ENCODE results near the gene SOCS7. TPM values are rescaled to one million over a fixed set of nuclear protein-coding genes. Genes with fewer than 3 reads are reported as not detected.

Gene SOCS7
- total RNA-seq, 1 experiment from 2014 or later, result 31.0 TPM

DNA sequence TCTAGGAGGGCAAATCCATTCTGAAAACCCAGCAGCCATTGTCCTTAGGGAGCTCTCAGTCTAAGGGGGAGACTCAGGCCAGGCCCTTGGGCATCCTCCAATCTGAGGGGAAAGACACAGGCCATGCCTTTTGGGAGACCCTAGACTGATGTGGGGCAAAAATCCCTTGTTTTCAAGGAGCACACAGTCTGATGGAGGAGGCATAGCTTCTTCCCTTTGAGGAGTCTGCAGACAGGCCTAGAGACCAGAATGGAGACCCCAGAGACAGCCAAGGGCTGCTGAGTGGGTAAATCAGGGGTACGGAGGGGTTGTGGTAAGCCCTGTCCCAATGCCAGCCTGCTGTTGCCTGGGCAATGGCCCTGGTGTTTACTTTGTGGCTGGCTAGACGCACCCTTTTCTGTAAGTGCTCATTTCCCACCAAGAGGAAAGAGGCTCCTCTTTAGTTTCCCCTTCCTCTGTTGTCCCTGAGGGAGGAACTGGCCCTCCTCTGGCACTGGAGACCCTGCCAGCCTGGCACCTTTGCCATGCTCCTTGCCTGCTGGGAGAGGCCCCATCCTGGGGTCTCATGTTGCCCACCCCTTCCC is 96.0 kb downstream of the SOCS7 start:
- in situ Hi-C loops (cut with HindIII; ENCODE audit: low pct_unique_long_range_greater_than_20kb, low sequenced_read_pairs), result no loop called here
- CTCF ChIA-PET, result interaction anchor here (0.6 to 0.8 kb wide), 3 partner anchors 18 to 62 kb away, joined by 4 to 8 read pairs (median 5); no protein-coding TSS in a partner anchor
- no TSS peak for BruUV-seq (replicated peaks)

DNA sequence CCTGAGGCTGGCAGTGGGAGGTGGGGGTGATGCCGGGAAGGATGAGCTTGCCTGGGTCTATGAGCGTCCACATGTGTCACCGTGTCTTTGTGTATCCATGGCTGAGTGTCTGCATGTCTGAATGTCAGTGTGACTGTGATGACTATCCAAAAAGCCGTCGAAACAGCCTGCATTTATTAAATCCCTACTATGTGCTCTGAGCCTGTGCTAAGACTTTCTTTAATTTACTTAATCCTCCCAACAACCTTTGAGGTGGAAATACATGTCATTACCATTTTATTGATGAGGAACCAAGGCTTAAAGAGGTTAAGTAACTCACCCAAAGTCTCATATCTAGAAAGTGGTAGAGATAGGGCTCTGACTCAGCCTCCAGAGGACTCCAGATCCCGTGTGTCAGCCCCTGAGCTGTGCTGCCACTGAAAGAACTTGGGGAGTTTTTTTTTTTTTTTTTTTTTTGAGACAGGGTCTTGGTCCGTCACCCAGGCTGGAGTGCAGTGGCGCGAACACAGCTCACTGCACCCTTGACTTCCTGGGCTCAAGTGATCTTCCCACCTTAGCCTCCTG is 96.6 kb downstream of the SOCS7 start:
- Histone ChIP-seq H3K4me3 (ENCODE audit: low read depth in 2 of 2, low read length in 2 of 2) (no peak overlapping the region), H3K27ac (ENCODE audit: low read length) (peak overlapping the region; percentile 34; the same call in 1 of the 2 replicates), H3K27me3 (ENCODE audit: control insufficient read depth, insufficient read depth, low read length) (no peaks in the 10 kb centered on the region), H3K4me1 (ENCODE audit: control insufficient read depth, insufficient read depth, low read length) (peaks cover 38% of the 10 kb centered on the region), H3K9me3 (ENCODE audit: control insufficient read depth, insufficient read depth, low read depth, low read length) (no peaks in the 10 kb centered on the region), H3K36me3 (ENCODE audit: control insufficient read depth, insufficient read depth, low read length) (no peaks in the 10 kb centered on the region)
- intact Hi-C loops (cut with micrococcal nuclease; ENCODE audit: unreplicated experiment), result no loop called here
- in situ Hi-C loops (cut with HindIII; ENCODE audit: low pct_unique_long_range_greater_than_20kb, low sequenced_read_pairs), result no loop called here
- BruUV-seq (replicated peaks), result no TSS peak
- TF ChIP-seq POLR2AphosphoS5 (IDR thresholded peaks at IDR 0.05; ENCODE audit: low read depth, low read length), result no peak
- TF ChIP-seq TCF7L2 (IDR thresholded peaks at IDR 0.05; ENCODE audit: low read depth, low read length), result no peak
- no peak for TF ChIP-seq SIN3A (IDR thresholded peaks at IDR 0.05; ENCODE audit: borderline replicate concordance, insufficient read depth, low read depth, low read length)
- TF ChIP-seq, protein P1, sequence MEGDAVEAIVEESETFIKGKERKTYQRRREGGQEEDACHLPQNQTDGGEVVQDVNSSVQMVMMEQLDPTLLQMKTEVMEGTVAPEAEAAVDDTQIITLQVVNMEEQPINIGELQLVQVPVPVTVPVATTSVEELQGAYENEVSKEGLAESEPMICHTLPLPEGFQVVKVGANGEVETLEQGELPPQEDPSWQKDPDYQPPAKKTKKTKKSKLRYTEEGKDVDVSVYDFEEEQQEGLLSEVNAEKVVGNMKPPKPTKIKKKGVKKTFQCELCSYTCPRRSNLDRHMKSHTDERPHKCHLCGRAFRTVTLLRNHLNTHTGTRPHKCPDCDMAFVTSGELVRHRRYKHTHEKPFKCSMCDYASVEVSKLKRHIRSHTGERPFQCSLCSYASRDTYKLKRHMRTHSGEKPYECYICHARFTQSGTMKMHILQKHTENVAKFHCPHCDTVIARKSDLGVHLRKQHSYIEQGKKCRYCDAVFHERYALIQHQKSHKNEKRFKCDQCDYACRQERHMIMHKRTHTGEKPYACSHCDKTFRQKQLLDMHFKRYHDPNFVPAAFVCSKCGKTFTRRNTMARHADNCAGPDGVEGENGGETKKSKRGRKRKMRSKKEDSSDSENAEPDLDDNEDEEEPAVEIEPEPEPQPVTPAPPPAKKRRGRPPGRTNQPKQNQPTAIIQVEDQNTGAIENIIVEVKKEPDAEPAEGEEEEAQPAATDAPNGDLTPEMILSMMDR (IDR thresholded peaks at IDR 0.05), result no peak
- TF ChIP-seq, protein P2, sequence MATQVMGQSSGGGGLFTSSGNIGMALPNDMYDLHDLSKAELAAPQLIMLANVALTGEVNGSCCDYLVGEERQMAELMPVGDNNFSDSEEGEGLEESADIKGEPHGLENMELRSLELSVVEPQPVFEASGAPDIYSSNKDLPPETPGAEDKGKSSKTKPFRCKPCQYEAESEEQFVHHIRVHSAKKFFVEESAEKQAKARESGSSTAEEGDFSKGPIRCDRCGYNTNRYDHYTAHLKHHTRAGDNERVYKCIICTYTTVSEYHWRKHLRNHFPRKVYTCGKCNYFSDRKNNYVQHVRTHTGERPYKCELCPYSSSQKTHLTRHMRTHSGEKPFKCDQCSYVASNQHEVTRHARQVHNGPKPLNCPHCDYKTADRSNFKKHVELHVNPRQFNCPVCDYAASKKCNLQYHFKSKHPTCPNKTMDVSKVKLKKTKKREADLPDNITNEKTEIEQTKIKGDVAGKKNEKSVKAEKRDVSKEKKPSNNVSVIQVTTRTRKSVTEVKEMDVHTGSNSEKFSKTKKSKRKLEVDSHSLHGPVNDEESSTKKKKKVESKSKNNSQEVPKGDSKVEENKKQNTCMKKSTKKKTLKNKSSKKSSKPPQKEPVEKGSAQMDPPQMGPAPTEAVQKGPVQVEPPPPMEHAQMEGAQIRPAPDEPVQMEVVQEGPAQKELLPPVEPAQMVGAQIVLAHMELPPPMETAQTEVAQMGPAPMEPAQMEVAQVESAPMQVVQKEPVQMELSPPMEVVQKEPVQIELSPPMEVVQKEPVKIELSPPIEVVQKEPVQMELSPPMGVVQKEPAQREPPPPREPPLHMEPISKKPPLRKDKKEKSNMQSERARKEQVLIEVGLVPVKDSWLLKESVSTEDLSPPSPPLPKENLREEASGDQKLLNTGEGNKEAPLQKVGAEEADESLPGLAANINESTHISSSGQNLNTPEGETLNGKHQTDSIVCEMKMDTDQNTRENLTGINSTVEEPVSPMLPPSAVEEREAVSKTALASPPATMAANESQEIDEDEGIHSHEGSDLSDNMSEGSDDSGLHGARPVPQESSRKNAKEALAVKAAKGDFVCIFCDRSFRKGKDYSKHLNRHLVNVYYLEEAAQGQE (IDR thresholded peaks at IDR 0.05; ENCODE audit: insufficient read depth in 1 of 2, low read depth in 2 of 2, low read length in 1 of 2), result no peak
- no peak for ATAC-seq
- ChIA-PET CTCF (interaction anchor here (0.5 to 0.7 kb wide), 2 partner anchors 34 to 38 kb away, joined by 7 read pairs; no protein-coding TSS in a partner anchor), POLR2A (no interaction called here)
- no peak for DNase-seq (ENCODE audit: low read depth, low spot score)

More for the DNA sequence above, 96.0 kb downstream of the SOCS7 start:
- Histone ChIP-seq H3K4me1 (ENCODE audit: control insufficient read depth, insufficient read depth, low read length) (peaks cover 35% of the 10 kb centered on the region), H3K9me3 (ENCODE audit: control insufficient read depth, insufficient read depth, low read depth, low read length) (no peaks in the 10 kb centered on the region), H3K27me3 (ENCODE audit: control insufficient read depth, insufficient read depth, low read length) (no peaks in the 10 kb centered on the region), H3K27ac (ENCODE audit: low read length) (peak overlapping the region; percentile 34; the same call in 1 of the 2 replicates), H3K36me3 (ENCODE audit: control insufficient read depth, insufficient read depth, low read length) (no peaks in the 10 kb centered on the region), H3K4me3 (ENCODE audit: low read depth in 2 of 2, low read length in 2 of 2) (no peak overlapping the region)
- DNase-seq (ENCODE audit: low read depth, low spot score), result no peak
- POLR2A ChIA-PET, result no interaction called here
- no peak for ATAC-seq
- intact Hi-C loops (cut with micrococcal nuclease; ENCODE audit: unreplicated experiment), result no loop called here
- TF ChIP-seq, protein P2 (IDR thresholded peaks at IDR 0.05; ENCODE audit: insufficient read depth in 1 of 2, low read depth in 2 of 2, low read length in 1 of 2), result no peak
- TF ChIP-seq, protein P1 (IDR thresholded peaks at IDR 0.05), result no peak
- no peak for TF ChIP-seq TCF7L2 (IDR thresholded peaks at IDR 0.05; ENCODE audit: low read depth, low read length)
- no peak for TF ChIP-seq SIN3A (IDR thresholded peaks at IDR 0.05; ENCODE audit: borderline replicate concordance, insufficient read depth, low read depth, low read length)

Data from Panc1 (cell line).